ENCODE data around the gene PER1. TPM values are rescaled to one million over a fixed set of nuclear protein-coding genes. Genes with fewer than 3 reads are reported as not detected.

The PER1 gene
- total RNA-seq, 4 donors from 2014 or later, result 197 to 545 (median 266) TPM

DNA sequence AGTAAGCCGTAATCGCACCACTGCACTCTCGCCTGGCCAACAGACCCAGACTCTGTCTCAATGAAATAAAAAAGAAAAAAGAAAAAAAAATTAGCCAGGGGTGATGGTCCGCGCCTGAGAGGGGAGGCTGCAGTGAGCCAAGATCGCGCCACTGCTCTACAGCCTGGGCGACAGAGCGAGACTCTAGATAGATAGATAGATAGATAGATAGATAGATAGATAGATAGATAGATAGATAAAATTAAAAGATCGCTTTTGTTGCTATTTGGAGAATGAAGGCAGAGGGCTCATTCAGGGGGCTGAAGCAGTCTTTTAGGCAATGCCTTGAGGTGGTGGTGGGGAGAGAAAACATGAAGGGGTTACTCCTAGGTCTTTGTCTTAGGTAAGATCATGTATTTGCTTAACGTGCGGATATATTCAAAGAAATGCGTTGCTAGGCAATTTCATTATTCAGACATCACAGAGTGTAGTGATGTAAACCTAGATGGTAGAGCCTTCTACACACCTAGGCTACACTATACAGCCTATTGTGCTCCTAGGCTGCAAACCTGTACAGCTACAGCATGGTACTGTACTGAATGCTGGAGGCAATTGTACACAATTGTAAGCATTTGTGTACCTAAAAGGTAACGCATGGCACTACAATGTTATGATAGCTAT lies 23.9 kb downstream of the PER1 start:
- no peak for TF ChIP-seq POLR2A (IDR thresholded peaks at IDR 0.05)
- TF ChIP-seq, protein P1, sequence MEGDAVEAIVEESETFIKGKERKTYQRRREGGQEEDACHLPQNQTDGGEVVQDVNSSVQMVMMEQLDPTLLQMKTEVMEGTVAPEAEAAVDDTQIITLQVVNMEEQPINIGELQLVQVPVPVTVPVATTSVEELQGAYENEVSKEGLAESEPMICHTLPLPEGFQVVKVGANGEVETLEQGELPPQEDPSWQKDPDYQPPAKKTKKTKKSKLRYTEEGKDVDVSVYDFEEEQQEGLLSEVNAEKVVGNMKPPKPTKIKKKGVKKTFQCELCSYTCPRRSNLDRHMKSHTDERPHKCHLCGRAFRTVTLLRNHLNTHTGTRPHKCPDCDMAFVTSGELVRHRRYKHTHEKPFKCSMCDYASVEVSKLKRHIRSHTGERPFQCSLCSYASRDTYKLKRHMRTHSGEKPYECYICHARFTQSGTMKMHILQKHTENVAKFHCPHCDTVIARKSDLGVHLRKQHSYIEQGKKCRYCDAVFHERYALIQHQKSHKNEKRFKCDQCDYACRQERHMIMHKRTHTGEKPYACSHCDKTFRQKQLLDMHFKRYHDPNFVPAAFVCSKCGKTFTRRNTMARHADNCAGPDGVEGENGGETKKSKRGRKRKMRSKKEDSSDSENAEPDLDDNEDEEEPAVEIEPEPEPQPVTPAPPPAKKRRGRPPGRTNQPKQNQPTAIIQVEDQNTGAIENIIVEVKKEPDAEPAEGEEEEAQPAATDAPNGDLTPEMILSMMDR (IDR thresholded peaks at IDR 0.05), result no peak
- intact Hi-C loops (cut with DNase I; ENCODE audit: low total_unique reads), result no loop called here
- no peak for DNase-seq (ENCODE audit: low spot score in 2 of 2)
- 79 to 83% methylated on average over 14 of the region's 14 CpGs for WGBS, 2 donors
- no peak overlapping the region for H3K4me3 ChIP-seq (ENCODE audit: low read depth, poor library complexity, severe bottlenecking)

GRCh38 chr17:8126491-8127066 lies 25.6 kb downstream of the PER1 start:
- DNase-seq (ENCODE audit: low spot score in 2 of 2), result no peak
- intact Hi-C loops (cut with DNase I; ENCODE audit: low total_unique reads), result no loop called here
- 0 to 1% methylated on average over 31 to 44 of the region's 45 CpGs for WGBS, 2 donors
- H3K4me3 ChIP-seq (ENCODE audit: low read depth, poor library complexity, severe bottlenecking), result peak overlapping the region; percentile 42
- no peak for TF ChIP-seq POLR2A (IDR thresholded peaks at IDR 0.05)
- TF ChIP-seq, protein P1 (IDR thresholded peaks at IDR 0.05), result no peak

DNA sequence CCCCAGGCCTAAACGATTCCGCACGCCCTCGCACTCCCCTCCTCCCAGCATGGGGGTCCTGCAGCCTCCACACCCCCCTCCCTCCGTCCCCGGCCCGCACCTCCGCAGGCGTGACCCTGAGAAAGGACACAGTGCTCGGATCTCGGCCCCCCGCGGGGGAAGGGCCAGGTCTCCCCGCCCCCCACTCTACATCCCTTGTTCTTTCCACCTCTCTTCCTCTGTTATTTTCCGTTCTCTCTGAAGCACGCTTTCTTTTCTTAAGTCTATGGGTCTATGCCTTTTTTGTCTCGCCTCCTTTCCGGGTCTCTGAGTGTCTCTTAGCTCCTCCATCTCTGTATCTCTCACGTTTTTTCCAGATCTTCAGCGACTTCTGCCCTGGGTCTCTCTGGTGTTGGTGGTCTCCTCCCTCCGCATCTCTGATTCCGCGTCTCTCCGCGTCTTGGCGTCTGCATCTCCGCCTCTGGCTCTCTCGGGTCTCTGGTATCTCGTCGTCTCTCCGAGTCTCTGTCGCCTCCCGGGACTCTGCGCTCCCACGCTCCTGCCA lies 26.2 kb downstream of the PER1 start:
- H3K4me3 ChIP-seq (ENCODE audit: low read depth, poor library complexity, severe bottlenecking), result peak overlapping the region; percentile 42
- no peak for TF ChIP-seq POLR2A (IDR thresholded peaks at IDR 0.05)
- TF ChIP-seq, protein P1 (IDR thresholded peaks at IDR 0.05), result no peak
- WGBS, 2 donors, result 1% methylated on average over 35 of the region's 35 CpGs
- DNase-seq (ENCODE audit: low spot score in 2 of 2), result no peak
- intact Hi-C loops (cut with DNase I; ENCODE audit: low total_unique reads), result no loop called here

GRCh38 chr17:8125154-8125946 lies 26.9 kb downstream of the PER1 start:
- intact Hi-C loops (cut with DNase I; ENCODE audit: low total_unique reads), result no loop called here
- TF ChIP-seq, protein P1 (IDR thresholded peaks at IDR 0.05), result no peak
- TF ChIP-seq POLR2A (IDR thresholded peaks at IDR 0.05), result no peak
- DNase-seq (ENCODE audit: low spot score in 2 of 2), result peak; percentile 85 to 98
- 1 to 2% methylated on average over 38 to 39 of the region's 40 CpGs for WGBS, 2 donors
- peak overlapping the region; percentile 42 for H3K4me3 ChIP-seq (ENCODE audit: low read depth, poor library complexity, severe bottlenecking)

- 4 to 5% methylated on average over 24 of the region's 24 CpGs for WGBS, 2 donors
- DNase-seq (ENCODE audit: low spot score in 2 of 2), result no peak
- H3K4me3 ChIP-seq (ENCODE audit: low read depth, poor library complexity, severe bottlenecking), result no peak overlapping the region
- intact Hi-C loops (cut with DNase I; ENCODE audit: low total_unique reads), result no loop called here
- TF ChIP-seq, protein P1 (IDR thresholded peaks at IDR 0.05), result no peak
- no peak for TF ChIP-seq POLR2A (IDR thresholded peaks at IDR 0.05)
Observed at GRCh38 chr17:8124350-8125153, 27.7 kb downstream of the PER1 start.

Data from lower leg skin (tissue), 4 donors.